Left ventricle myocardium inferior (tissue), 1 donor: Measurements from ENCODE around the gene HECW1. TPM values are rescaled to one million over a fixed set of nuclear protein-coding genes. Genes with fewer than 3 reads are reported as not detected.

Source experiments
- DNase-seq: peaks from one replicate; pipeline ENCODE4 v3.0.0-alpha.2; 2020
- H3K27ac ChIP-seq: fragments of 200-600 bp; replicated peaks from 2 replicates; pipeline ENCODE4 v1.8.0; 2021
- H3K27me3 ChIP-seq: fragments of 200-600 bp; 2 replicates; pipeline ENCODE4 v1.8.0; 2021; ENCODE audit warnings: low read depth
- H3K36me3 ChIP-seq: fragments of 200-600 bp; 2 replicates; pipeline ENCODE4 v1.8.0; 2021
- H3K4me1 ChIP-seq: fragments of 200-600 bp; 2 replicates; pipeline ENCODE4 v1.8.0; 2021
- H3K4me3 ChIP-seq: fragments of 200-600 bp; 2 replicates; pipeline ENCODE4 v1.8.0; 2021; ENCODE audit warnings: mild to moderate bottlenecking, moderate library complexity
- H3K9me3 ChIP-seq: fragments of 200-600 bp; replicated peaks from 2 replicates; pipeline ENCODE4 v1.8.0; 2021
- CTCF ChIP-seq: fragments of 200-600 bp; IDR thresholded peaks from 2 replicates; pipeline ENCODE4 v1.8.0; 2021; ENCODE audit warnings: antibody characterized with exemption, mild to moderate bottlenecking, borderline replicate concordance
- intact Hi-C: fragments of 100-400 bp; cut with micrococcal nuclease; formaldehyde crosslinking; loops from one replicate; pipeline ENCODE4 v1.11.0; 2022
- total RNA-seq: library from RNA; stranded (reverse); fragmentation: NEBNext Ultra II Directional; extraction: Animal tissue kit (Norgen Biotek cat#: 25700); gene quantifications from one replicate; pipeline ENCODE4 v1.2.1, GENCODE V29; 2021
- donor health status: DM: no; HTN: yes; CAD: no; lungs with severe emphysema.

Gene HECW1
- total RNA-seq, 1 donor from 2014 or later: not detected

- Histone ChIP-seq H3K27ac (no peak overlapping the region), H3K36me3 (no peaks in the 10 kb centered on the region), H3K4me1 (no peaks in the 10 kb centered on the region), H3K4me3 (no peak overlapping the region), H3K27me3 (no peaks in the 10 kb centered on the region), H3K9me3 (no peaks in the 10 kb centered on the region)
- no peak for TF ChIP-seq CTCF
- no peak for DNase-seq
- intact Hi-C loops: no loop called here
These were observed 463.1 kb downstream of the HECW1 start for GRCh38 chr7:43575506-43575905.

- H3K9me3 ChIP-seq: no peaks in the 10 kb centered on the region
- DNase-seq: no peak
- no peak overlapping the region for H3K27ac ChIP-seq
- no peak for TF ChIP-seq CTCF
- intact Hi-C loops: no loop called here
- H3K36me3 ChIP-seq: no peaks in the 10 kb centered on the region
- H3K4me1 ChIP-seq: no peaks in the 10 kb centered on the region
- H3K4me3 ChIP-seq: no peak overlapping the region
- H3K27me3 ChIP-seq: peaks cover under 1% of the 10 kb centered on the region
These were observed 463.8 kb downstream of the HECW1 start for GRCh38 chr7:43576241-43576640.

GRCh38 chr7:43577485-43577951 lies 465.1 kb downstream of the HECW1 start:
- Histone ChIP-seq H3K9me3 (no peaks in the 10 kb centered on the region), H3K36me3 (no peaks in the 10 kb centered on the region), H3K27ac (no peak overlapping the region), H3K4me3 (no peak overlapping the region), H3K27me3 (peaks cover 8% of the 10 kb centered on the region), H3K4me1 (peaks cover 4% of the 10 kb centered on the region)
- DNase-seq: no peak
- no peak for TF ChIP-seq CTCF
- intact Hi-C loops: no loop called here

GRCh38 chr7:43582503-43583423 lies 470.3 kb downstream of the HECW1 start, which contains the start of gene STK17A:
Gene STK17A, plus strand, starts transcription at chr7:43583108. Its CDS starts 136 bp downstream, at chr7:43583244.
- peak; percentile 98 for TF ChIP-seq CTCF
- Histone ChIP-seq H3K27me3 (peaks cover 8% of the 10 kb centered on the region), H3K27ac (peak within 1 kb of the TSS; percentile 98), H3K4me1 (peaks cover 26% of the 10 kb centered on the region), H3K36me3 (no peaks in the 10 kb centered on the region), H3K4me3 (peak within 1 kb of the TSS; percentile 93), H3K9me3 (no peaks in the 10 kb centered on the region)
- peak; percentile 92 for DNase-seq
- intact Hi-C loops: no loop called here

GRCh38 chr7:43583424-43584194 lies 471.2 kb downstream of the HECW1 start:
- peak; percentile 82 for DNase-seq
- Histone ChIP-seq H3K4me3 (peak overlapping the region; percentile 93), H3K36me3 (no peaks in the 10 kb centered on the region), H3K27ac (peak overlapping the region; percentile 98), H3K9me3 (no peaks in the 10 kb centered on the region), H3K4me1 (peaks cover 26% of the 10 kb centered on the region), H3K27me3 (peaks cover 8% of the 10 kb centered on the region)
- intact Hi-C loops: no loop called here
- no peak for TF ChIP-seq CTCF
